ENCODE data around the gene SCFD1. TPM values are rescaled to one million over a fixed set of nuclear protein-coding genes. Genes with fewer than 3 reads are reported as not detected.
"Not testable (repeated sequence)": the region's sequence is repeated elsewhere in the genome, so short reads cannot be mapped to it uniquely, and the experiment has no call there.

SCFD1 gene
- total RNA-seq, 2 donors from 2014 or later, result 20.5 to 28.6 TPM

- no peak for DNase-seq (ENCODE audit: low spot score)
- Histone ChIP-seq H3K9me3 (no peaks in the 10 kb centered on the region), H3K27ac (peak overlapping the region; percentile 86), H3K27me3 (no peaks in the 10 kb centered on the region), H3K4me3 (peak overlapping the region; percentile 81 to 84), H3K4me1 (peaks cover 0 to 42% of the 10 kb centered on the region in 2 donors), H3K36me3 (no peaks in the 10 kb centered on the region)
- no peak for TF ChIP-seq CTCF (IDR thresholded peaks at IDR 0.05)
Observed at GRCh38 chr14:30621354-30621939, 672 bp upstream of the SCFD1 start.

GRCh38 chr14:30623412-30624131 lies 1.5 kb downstream of the SCFD1 start:
- Histone ChIP-seq H3K27ac (no peak overlapping the region), H3K4me1 (peaks cover 0 to 43% of the 10 kb centered on the region in 2 donors), H3K27me3 (no peaks in the 10 kb centered on the region)

GRCh38 chr14:30624132-30624423 lies 2.0 kb downstream of the SCFD1 start:
- no peak for TF ChIP-seq CTCF (IDR thresholded peaks at IDR 0.05)
- H3K27ac ChIP-seq, result no peak overlapping the region
- H3K9me3 ChIP-seq, result no peaks in the 10 kb centered on the region
- H3K27me3 ChIP-seq, result no peaks in the 10 kb centered on the region
- H3K4me1 ChIP-seq, result peaks cover 0 to 43% of the 10 kb centered on the region in 2 donors
- no peak for DNase-seq (ENCODE audit: low spot score)
- no peak overlapping the region for H3K4me3 ChIP-seq
- H3K36me3 ChIP-seq, result no peaks in the 10 kb centered on the region

More at GRCh38 chr14:30623412-30624131, 1.5 kb downstream of the SCFD1 start:
- Histone ChIP-seq H3K4me3 (peak overlapping the region; percentile 81 to 84), H3K36me3 (no peaks in the 10 kb centered on the region), H3K9me3 (no peaks in the 10 kb centered on the region)
- no peak for TF ChIP-seq CTCF (IDR thresholded peaks at IDR 0.05)
- DNase-seq (ENCODE audit: low spot score), result no peak

- Histone ChIP-seq H3K27me3 (no peaks in the 10 kb centered on the region), H3K36me3 (peaks cover 4% of the 10 kb centered on the region)
Observed at GRCh38 chr14:30625533-30625932, 3.4 kb downstream of the SCFD1 start.

GRCh38 chr14:30629432-30629831 lies 7.3 kb downstream of the SCFD1 start:
- H3K9me3 ChIP-seq; H3K27me3 ChIP-seq; DNase-seq (ENCODE audit: low spot score); H3K4me3 ChIP-seq; H3K27ac ChIP-seq: not testable (repeated sequence)
- peaks cover 0 to 20% of the 10 kb centered on the region in 2 donors for H3K4me1 ChIP-seq
- peaks cover 25% of the 10 kb centered on the region for H3K36me3 ChIP-seq

More at GRCh38 chr14:30625533-30625932, 3.4 kb downstream of the SCFD1 start:
- no peak for TF ChIP-seq CTCF (IDR thresholded peaks at IDR 0.05)
- Histone ChIP-seq H3K4me1 (peaks cover 0 to 43% of the 10 kb centered on the region in 2 donors), H3K4me3 (no peak overlapping the region), H3K27ac (no peak overlapping the region), H3K9me3 (no peaks in the 10 kb centered on the region)
- no peak for DNase-seq (ENCODE audit: low spot score)

- Histone ChIP-seq H3K4me1 (peaks cover 0 to 13% of the 10 kb centered on the region in 2 donors), H3K9me3 (no peaks in the 10 kb centered on the region), H3K4me3 (no peak overlapping the region), H3K36me3 (peaks cover 33% of the 10 kb centered on the region), H3K27me3 (no peaks in the 10 kb centered on the region), H3K27ac (no peak overlapping the region)
- DNase-seq (ENCODE audit: low spot score), result no peak
- TF ChIP-seq CTCF (IDR thresholded peaks at IDR 0.05), result no peak
Observed at GRCh38 chr14:30630248-30630647, 8.1 kb downstream of the SCFD1 start.
